GM20431 (cell line): ENCODE data around the gene PPOX.

Experiments
- in situ Hi-C: fragments of 300-500 bp; cut with MseI, MboI; formaldehyde crosslinking; loops from one replicate; pipeline ENCODE4 v1.15.0; 2020; ENCODE audit warnings: low sequenced_read_pairs; ENCODE audit not compliant: unreplicated experiment

PPOX gene

GRCh38 chr1:161145832-161146231 is 20.4 kb upstream of the PPOX start:
- in situ Hi-C loops: no loop called here

DNA sequence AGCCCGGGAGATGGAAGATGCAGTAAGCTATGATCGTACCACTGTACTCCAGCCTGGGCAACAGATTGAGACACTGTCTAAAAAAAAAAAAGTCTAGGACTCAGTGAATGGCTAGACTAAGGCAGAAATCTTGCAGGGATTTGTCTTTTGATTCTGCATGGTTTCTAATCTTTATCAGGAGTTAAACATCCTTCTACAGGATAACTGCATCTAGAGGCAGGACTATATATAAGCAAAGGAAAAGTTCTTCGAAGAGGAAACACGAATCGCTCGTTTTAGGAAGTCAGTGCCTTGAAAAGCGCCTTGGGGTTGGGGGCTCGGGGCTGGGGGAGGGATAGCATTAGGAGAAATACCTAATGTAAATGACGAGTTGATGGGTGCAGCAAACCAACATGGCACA is 13.1 kb upstream of the PPOX start:
- in situ Hi-C loops: no loop called here

- in situ Hi-C loops: no loop called here
Measured at GRCh38 chr1:161153682-161154337, 12.4 kb upstream of the PPOX start, which contains the start of gene UFC1. UFC1 (plus strand) TSS chr1:161153978; CDS start chr1:161153998, 20 bp downstream.

- in situ Hi-C loops: no loop called here
Measured at GRCh38 chr1:161157867-161158266, 8.4 kb upstream of the PPOX start.

DNA sequence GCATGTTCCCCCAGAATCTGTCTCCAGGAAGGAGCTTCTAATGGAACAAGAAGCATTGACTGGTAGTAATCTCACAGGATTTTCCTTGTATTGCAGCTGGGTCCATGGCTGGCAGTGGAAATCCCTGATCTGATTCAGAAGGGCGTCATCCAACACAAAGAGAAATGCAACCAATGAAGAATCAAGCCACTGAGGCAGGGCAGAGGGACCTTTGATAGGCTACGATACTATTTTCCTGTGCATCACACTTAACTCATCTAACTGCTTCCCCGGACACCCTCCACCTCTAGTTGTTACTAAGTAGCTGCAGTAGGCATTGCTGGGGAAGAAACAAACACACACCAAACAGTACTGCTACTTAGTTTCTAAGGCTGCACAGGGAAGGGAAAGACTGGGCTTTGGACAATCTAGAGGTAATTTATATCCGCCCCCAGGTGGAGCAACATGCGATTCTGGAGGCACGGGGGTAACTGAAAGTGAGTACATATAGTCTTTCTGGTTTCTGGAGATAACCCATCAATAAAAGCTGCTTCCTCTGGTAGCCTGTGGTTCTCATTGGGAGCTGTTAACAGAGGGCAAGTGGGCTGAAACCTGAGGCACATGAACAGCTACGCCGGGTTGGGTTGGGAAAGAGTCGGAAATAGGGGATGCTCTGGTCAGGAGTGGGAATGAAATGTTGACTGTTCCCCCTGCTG is 7.8 kb upstream of the PPOX start:
- in situ Hi-C loops: no loop called here

- in situ Hi-C loops: no loop called here
Measured at GRCh38 chr1:161159087-161159912, 6.9 kb upstream of the PPOX start, which contains the start of gene USP21. USP21 (plus strand) TSS chr1:161159500; CDS start chr1:161160641, 1,141 bp downstream.

DNA sequence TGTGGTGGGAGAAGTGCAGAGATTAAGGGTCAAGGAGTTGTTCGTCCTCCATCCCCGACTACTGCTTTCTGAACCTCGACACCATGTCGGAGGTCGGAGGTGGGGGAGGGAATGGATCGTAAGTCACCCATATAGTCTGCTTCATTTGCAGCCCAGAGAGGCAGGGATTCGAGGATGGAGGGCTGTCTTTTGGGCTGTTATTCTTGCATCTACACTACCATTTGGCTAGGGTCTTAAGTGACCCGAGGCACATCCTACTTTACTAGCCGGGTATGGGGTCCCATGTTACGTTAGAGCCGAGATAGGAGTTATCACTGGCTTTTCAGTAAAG is 6.3 kb upstream of the PPOX start:
- in situ Hi-C loops: no loop called here

GRCh38 chr1:161160671-161161145 is 5.5 kb upstream of the PPOX start:
- in situ Hi-C loops: no loop called here

- in situ Hi-C loops: no loop called here
Measured at GRCh38 chr1:161161652-161162051, 4.6 kb upstream of the PPOX start.

DNA sequence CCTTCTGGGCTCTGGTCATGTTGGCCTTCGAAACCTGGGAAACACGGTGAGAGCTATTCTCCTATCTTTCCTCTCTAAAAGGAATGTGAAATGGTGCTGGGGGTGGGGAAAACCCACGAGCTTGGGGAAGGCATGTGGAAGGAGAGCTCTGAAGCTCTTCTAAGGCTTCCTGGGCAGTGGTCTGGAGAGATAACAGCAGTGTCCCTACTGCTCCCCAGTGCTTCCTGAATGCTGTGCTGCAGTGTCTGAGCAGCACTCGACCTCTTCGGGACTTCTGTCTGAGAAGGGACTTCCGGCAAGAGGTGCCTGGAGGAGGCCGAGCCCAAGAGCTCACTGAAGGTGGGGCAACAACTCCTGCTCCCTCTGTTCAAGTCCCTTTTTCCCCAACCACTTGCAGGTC is 4.2 kb upstream of the PPOX start:
- in situ Hi-C loops: no loop called here

- in situ Hi-C loops: no loop called here
Measured at GRCh38 chr1:161162806-161163205, 3.4 kb upstream of the PPOX start.

DNA sequence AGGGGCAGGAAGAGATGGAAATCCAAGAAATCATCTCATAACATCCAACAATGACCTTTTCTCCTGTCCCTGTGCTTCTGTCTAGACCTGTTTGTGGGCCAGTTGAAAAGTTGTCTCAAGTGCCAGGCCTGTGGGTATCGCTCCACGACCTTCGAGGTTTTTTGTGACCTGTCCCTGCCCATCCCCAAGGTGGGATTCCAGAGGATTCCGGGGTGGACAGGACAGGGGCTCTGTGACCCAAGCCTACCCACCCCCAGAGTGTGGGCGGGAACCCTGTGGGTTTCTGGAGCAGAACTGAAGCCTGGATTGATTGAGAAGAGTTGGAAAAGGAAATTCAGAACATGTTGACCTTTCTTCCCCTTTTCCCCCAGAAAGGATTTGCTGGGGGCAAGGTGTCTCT is 2.4 kb upstream of the PPOX start:
- in situ Hi-C loops: no loop called here

DNA sequence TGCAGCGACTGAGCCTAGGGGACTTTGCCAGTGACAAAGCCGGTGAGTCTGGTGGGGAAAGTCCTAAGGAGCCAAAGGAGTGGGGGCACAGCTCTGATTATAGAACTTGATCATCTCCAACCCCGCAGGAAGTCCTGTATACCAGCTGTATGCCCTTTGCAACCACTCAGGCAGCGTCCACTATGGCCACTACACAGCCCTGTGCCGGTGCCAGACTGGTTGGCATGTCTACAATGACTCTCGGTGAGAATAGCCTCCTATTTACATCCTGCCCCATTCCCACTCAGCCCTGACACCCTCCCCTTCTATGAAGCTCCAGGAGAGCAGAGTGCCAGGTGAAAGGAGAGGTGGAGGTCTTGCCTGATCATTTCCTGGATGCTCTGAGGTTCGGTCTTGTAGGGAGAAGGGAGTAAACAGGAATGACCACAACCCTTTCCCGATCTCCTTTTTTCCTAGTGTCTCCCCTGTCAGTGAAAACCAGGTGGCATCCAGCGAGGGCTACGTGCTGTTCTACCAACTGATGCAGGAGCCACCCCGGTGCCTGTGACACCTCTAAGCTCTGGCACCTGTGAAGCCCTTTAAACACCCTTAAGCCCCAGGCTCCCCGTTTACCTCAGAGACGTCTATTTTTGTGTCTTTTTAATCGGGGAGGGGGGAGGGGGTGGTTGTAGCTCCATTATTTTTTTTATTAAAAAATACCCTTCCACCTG is 1.2 kb upstream of the PPOX start:
- in situ Hi-C loops: no loop called here

DNA sequence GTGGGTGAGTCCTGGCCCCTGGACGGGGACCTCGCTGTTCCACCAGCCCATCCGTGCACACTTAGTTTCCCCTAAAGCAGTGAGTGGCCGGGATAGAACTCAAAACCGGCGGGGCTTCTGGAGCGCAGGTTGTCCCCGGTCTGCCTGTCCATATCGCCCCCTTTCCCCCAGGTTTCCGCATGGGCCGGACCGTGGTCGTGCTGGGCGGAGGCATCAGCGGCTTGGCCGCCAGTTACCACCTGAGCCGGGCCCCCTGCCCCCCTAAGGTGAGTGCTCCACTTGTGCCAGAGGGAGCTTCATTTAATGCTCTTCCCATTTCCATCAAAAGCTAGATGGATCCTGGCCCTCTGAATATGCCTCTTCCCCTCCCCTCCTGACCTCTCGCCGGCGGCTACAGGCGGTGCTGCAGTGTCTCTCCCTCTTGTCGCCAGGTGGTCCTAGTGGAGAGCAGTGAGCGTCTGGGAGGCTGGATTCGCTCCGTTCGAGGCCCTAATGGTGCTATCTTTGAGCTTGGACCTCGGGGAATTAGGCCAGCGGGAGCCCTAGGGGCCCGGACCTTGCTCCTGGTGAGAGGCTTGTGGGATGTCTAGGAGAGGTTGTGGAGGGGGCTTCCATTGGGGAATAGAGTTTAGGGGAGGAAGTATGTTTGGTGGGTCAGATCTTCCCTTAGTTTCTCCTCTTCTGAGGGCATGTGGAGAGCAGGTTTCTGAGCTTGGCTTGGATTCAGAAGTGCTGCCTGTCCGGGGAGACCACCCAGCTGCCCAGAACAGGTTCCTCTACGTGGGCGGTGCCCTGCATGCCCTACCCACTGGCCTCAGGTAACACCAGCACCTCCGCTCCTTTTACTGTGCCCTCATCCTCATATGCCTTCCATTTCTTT is 683 bp downstream of the PPOX start:
- in situ Hi-C loops: no loop called here

DNA sequence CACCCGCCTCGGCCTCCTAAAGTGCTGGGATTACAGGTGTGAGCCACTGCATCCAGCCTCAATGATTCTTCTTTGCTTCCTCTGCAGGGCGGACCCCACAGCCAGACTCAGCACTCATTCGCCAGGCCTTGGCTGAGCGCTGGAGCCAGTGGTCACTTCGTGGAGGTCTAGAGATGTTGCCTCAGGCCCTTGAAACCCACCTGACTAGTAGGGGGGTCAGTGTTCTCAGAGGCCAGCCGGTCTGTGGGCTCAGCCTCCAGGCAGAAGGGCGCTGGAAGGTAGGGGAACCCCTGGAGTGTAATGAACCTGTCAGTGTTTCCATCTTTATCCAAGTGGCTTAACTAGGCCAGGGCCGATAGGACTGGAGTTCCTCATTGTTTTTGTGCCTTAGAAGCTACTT is 2.7 kb downstream of the PPOX start:
- in situ Hi-C loops: no loop called here

DNA sequence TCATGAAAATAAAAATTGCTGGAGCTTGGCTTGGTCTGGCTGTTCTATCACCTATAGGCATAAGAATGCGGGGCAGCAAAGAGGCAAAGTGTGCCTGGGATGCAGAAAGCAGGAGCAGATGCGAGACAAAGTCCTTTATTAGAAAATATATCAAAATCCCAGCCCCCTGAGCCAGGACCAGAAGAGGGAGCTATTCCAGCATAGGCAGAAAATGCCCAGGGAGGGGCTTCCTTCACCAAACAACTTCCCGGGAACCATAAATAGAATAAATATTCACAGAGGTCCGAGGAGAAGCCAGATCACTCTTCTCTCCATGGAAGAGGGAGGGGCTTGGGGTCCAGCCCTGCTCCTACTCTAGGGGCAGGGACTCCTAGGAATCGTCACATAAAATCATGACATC is 5.0 kb downstream of the PPOX start:
- in situ Hi-C loops: no loop called here

GRCh38 chr1:161171696-161172095 is 5.5 kb downstream of the PPOX start:
- in situ Hi-C loops: no loop called here

DNA sequence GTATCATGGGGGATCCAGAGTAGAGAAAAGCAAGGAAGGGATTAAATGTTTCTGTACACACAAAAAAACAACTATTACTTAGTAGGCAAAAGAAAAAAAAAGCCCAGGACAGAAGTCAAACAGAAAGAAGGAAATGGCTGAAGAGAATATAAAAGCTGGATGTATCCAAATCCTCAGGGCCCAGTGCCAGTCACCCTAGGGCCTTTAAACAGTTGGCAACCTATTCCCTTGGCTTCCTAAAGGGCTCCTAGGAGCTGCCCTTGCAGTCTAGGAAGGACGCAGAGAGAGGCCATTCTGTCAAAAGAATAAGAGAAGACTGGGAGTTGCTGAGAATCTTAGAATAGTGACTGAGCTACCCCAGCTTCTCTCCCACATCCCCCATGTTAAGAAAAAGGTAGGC is 6.1 kb downstream of the PPOX start:
- in situ Hi-C loops: no loop called here

DNA sequence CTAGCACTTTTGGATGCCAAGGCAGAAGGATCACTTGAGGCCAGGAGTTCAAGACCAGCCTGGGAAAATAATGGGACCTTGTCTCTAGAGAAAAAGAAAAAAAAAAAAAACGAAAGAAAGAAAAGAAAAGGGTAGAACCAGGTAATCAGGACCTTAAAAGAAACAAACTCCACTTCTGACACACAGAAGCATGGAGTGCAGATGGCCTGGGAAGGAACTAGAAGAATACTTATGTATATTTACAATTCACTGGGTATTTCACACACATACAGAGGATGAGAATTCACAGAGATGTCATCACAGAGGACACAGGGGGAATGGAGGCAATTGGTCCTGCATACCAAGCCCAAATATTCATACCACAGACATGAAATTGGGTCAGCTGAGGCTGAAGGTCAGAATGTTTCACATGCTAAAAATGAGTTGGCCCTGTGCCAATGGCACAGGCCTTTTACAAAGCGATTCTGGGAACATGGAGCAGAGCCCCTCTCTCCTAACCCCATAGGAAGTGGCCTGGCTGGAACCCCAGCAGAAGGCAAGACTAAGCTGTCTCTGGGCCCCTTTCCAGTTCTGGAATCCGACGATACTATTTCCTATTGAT is 6.7 kb downstream of the PPOX start:
- in situ Hi-C loops: no loop called here
